Right cardiac atrium (tissue), 5 donors: ENCODE results near the gene APOA1. TPM values are rescaled to one million over a fixed set of nuclear protein-coding genes. Genes with fewer than 3 reads are reported as not detected.
A peak's percentile ranks its signal among the peaks of the same experiment; 100 is the strongest.
"Not testable (repeated sequence)": the region's sequence is repeated elsewhere in the genome, so short reads cannot be mapped to it uniquely, and the experiment has no call there.

Experiments used
- ATAC-seq, 2 donors: fragments of 200-7000 bp; cut with Tn5 transposase; one replicate each; pipeline versions ENCODE4 v1.8.0 to v1.9.1; 2020; ENCODE audit warnings: moderate library complexity in 2 of 2, mild to moderate bottlenecking in 1 of 2
- DNase-seq, 3 donors: peaks; one replicate each; pipeline ENCODE4 v3.0.0-alpha.2; 2020
- H3K27ac ChIP-seq: one replicate; pipeline ENCODE4 v1.5.1; 2013; ENCODE audit warnings: mild to moderate bottlenecking, low read length, control low read depth, moderate library complexity
- H3K27me3 ChIP-seq: one replicate; pipeline ENCODE4 v1.6.1; 2013; ENCODE audit not compliant: control insufficient read depth, insufficient read depth
- H3K4me1 ChIP-seq: one replicate; pipeline ENCODE4 v1.6.1; 2013; ENCODE audit warnings: low read length; ENCODE audit not compliant: control insufficient read depth, insufficient read depth
- H3K4me3 ChIP-seq: one replicate; pipeline ENCODE4 v1.5.1; 2013; ENCODE audit warnings: low read length, control low read depth
- H3K9me3 ChIP-seq: one replicate; pipeline ENCODE4 v1.6.1; 2013; ENCODE audit warnings: low read length; ENCODE audit not compliant: control insufficient read depth
- WGBS: extraction: QIAGEN DNeasy Blood & Tissue Kit; methylation state at CpG from one replicate; pipeline ENCODE4 v1.1.7; 2013; 5-methylcytosine and 5-hydroxymethylcytosine counted together
- intact Hi-C, 4 donors: fragments of 100-400 bp; cut with DNase I; formaldehyde crosslinking; loops; one replicate each; pipeline versions ENCODE4 v1.11.0 to v1.14.0; 2022 to 2023
- polyA plus RNA-seq: library from polyadenylated mRNA; stranded (reverse); fragments of 200-250 nt; gene quantifications from one replicate; pipeline ENCODE4 v1.2.3, GENCODE V29; 2013
- total RNA-seq, 4 donors: library from RNA; stranded (reverse); fragmentation: NEBNext Ultra II Directional; extraction: Animal tissue kit (Norgen Biotek cat#: 25700); gene quantifications; one replicate each; pipeline ENCODE4 v1.2.1, GENCODE V29; 2021
- donor health status: healthy with polysubstance abuse.
- donor health status: DM: no; HTN: yes; CAD: no.
- donor health status: DM: no; HTN: no; CAD: no.
- donor health status: DM: no; HTN: yes; CAD: no; lungs with severe emphysema.
- donor health status: DM: yes; HTN: yes; CAD: no.

The APOA1 gene
- total and polyA plus RNA-seq, 5 donors = 5.2 to 43.0 (median 6.2) TPM

DNA sequence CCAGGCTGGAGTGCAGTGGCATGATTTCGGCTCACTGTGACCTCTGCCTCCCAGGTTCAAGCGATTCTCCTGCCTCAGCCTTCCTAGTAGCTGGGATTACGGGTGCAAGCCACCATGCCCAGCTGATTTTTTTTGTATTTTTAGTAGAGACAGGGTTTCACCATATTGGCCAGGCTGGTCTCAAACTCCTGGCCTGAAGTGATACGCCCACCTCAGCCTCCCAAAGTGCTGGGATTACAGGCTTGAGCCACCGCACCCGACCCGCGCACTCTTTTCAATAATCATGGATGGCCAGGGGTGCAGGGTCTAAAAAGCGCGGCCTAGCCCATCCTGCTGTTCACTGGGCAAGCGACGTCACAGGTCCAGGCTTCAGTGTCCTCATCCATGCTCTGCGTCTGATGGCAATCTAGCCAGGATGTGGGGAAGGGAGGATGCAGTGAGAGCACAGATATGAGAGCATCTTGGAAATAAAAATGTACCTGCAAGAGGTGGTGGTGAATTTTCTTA is 2.8 kb downstream of the APOA1 start:
- not testable (repeated sequence) for H3K4me3 ChIP-seq, H3K27ac ChIP-seq, H3K9me3 ChIP-seq, H3K4me1 ChIP-seq, H3K27me3 ChIP-seq, DNase-seq, ATAC-seq
- 77% methylated on average over 13 of the region's 13 CpGs for WGBS
- intact Hi-C loops = loop anchor here in 3 of 4 donors (5.0 kb wide), 1 partner anchor 42 kb away; the partner anchor contains the start of gene APOA5 (in 3 of the 3)

DNA sequence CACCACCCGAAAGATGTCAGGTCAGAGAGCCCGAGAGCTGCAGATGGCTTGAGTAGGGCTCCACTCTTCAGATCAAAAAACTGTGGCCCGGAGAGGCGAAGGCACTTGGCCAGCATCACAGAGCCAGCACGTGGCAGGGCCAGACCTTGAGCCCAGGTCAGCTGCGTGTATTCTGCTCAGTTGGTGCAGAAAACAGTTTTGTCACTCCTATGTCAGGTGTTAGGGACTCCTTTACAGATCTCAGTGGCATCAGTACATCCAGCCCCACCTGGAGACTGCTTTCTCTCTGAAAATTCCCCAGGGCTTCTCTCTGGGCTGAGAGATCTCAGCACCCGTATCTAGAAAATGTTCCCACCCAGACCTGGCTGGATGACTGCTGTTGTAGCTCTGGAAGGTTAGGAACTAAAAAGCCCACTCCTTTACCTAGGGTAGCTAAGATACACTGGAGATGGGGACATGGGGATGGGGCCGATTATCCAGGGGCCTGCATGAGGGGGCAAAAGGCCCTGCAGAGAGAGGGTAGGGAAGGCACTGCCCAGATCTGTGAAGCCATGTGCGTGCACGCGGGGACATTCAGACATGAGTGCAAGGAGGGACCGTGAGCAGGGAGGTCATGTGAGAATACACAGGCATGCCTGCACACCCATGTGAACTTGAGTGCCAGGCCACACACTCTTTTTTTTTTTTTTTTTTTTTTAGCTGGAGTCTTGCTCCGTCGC is 3.4 kb downstream of the APOA1 start:
- H3K4me3 ChIP-seq = no peak overlapping the region
- peaks cover 3% of the 10 kb centered on the region for H3K4me1 ChIP-seq
- 91% methylated on average over 14 of the region's 14 CpGs for WGBS
- no peak overlapping the region for H3K27ac ChIP-seq
- ATAC-seq = no peak
- intact Hi-C loops = no loop called here
- H3K9me3 ChIP-seq = no peaks in the 10 kb centered on the region
- H3K27me3 ChIP-seq = no peaks in the 10 kb centered on the region
- peak in 1 of 3 donors; percentile 54 for DNase-seq

DNA sequence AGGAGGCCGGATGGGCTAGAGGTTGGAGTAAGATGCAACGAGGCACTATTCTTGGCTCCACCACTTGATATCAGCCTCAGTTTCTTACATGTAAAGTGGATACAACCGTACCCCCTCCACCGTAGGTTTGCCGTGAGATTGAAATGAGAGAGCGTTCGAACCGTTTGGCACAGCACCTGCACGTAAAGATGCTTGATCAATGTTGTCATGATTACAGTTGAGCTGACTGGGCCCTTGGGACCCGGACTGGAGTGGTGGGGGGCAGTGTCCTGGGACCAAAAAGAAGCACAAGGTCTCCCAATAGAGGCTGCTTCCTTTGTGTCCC is 4.0 kb downstream of the APOA1 start:
- Histone ChIP-seq H3K27me3 (no peaks in the 10 kb centered on the region), H3K27ac (no peak overlapping the region), H3K4me1 (peaks cover 3% of the 10 kb centered on the region), H3K9me3 (no peaks in the 10 kb centered on the region), H3K4me3 (no peak overlapping the region)
- intact Hi-C loops = no loop called here
- no peak for DNase-seq
- no peak for ATAC-seq
- WGBS = 92% methylated on average over 10 of the region's 10 CpGs

DNA sequence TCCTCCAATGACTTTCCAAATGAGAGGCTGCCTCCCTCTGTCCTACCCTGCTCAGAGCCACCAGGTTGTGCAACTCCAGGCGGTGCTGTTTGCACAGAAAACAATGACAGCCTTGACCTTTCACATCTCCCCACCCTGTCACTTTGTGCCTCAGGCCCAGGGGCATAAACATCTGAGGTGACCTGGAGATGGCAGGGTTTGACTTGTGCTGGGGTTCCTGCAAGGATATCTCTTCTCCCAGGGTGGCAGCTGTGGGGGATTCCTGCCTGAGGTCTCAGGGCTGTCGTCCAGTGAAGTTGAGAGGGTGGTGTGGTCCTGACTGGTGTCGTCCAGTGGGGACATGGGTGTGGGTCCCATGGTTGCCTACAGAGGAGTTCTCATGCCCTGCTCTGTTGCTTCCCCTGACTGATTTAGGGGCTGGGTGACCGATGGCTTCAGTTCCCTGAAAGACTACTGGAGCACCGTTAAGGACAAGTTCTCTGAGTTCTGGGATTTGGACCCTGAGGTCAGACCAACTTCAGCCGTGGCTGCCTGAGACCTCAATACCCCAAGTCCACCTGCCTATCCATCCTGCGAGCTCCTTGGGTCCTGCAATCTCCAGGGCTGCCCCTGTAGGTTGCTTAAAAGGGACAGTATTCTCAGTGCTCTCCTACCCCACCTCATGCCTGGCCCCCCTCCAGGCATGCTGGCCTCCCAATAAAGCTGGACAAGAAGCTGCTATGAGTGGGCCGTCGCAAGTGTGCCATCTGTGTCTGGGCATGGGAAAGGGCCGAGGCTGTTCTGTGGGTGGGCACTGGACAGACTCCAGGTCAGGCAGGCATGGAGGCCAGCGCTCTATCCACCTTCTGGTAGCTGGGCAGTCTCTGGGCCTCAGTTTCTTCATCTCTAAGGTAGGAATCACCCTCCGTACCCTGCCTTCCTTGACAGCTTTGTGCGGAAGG is 4.8 kb downstream of the APOA1 start:
- ATAC-seq (no peak), DNase-seq (peak in 1 of 3 donors; percentile 39)
- Histone ChIP-seq H3K4me3 (no peak overlapping the region), H3K27me3 (no peaks in the 10 kb centered on the region), H3K27ac (no peak overlapping the region), H3K4me1 (peaks cover 3% of the 10 kb centered on the region), H3K9me3 (no peaks in the 10 kb centered on the region)
- WGBS = 77% methylated on average over 13 of the region's 13 CpGs
- intact Hi-C loops = no loop called here

DNA sequence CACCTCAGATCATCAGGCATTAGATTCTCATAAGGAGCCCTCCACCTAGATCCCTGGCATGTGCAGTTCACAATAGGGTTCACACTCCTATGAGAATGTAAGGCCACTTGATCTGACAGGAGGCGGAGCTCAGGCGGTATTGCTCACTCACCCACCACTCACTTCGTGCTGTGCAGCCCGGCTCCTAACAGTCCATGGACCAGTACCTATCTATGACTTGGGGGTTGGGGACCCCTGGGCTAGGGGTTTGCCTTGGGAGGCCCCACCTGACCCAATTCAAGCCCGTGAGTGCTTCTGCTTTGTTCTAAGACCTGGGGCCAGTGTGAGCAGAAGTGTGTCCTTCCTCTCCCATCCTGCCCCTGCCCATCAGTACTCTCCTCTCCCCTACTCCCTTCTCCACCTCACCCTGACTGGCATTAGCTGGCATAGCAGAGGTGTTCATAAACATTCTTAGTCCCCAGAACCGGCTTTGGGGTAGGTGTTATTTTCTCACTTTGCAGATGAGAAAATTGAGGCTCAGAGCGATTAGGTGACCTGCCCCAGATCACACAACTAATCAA is 5.6 kb downstream of the APOA1 start:
- ATAC-seq (no peak), DNase-seq (no peak)
- intact Hi-C loops = no loop called here
- H3K9me3 ChIP-seq = no peaks in the 10 kb centered on the region
- WGBS = 95% methylated on average over 7 of the region's 7 CpGs
- no peak overlapping the region for H3K4me3 ChIP-seq
- no peaks in the 10 kb centered on the region for H3K4me1 ChIP-seq
- no peaks in the 10 kb centered on the region for H3K27me3 ChIP-seq
- no peak overlapping the region for H3K27ac ChIP-seq

DNA sequence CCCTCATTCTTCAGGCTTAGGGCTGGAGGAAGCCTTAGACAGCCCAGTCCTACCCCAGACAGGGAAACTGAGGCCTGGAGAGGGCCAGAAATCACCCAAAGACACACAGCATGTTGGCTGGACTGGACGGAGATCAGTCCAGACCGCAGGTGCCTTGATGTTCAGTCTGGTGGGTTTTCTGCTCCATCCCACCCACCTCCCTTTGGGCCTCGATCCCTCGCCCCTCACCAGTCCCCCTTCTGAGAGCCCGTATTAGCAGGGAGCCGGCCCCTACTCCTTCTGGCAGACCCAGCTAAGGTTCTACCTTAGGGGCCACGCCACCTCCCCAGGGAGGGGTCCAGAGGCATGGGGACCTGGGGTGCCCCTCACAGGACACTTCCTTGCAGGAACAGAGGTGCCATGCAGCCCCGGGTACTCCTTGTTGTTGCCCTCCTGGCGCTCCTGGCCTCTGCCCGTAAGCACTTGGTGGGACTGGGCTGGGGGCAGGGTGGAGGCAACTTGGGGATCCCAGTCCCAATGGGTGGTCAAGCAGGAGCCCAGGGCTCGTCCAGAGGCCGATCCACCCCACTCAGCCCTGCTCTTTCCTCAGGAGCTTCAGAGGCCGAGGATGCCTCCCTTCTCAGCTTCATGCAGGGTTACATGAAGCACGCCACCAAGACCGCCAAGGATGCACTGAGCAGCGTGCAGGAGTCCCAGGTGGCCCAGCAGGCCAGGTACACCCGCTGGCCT is 7.1 kb downstream of the APOA1 start:
- Histone ChIP-seq H3K27ac (no peak overlapping the region), H3K4me3 (no peak overlapping the region), H3K9me3 (no peaks in the 10 kb centered on the region), H3K27me3 (no peaks in the 10 kb centered on the region), H3K4me1 (no peaks in the 10 kb centered on the region)
- no peak for ATAC-seq
- intact Hi-C loops = no loop called here
- WGBS = 97% methylated on average over 17 of the region's 17 CpGs
- peak in 1 of 3 donors; percentile 36 for DNase-seq

DNA sequence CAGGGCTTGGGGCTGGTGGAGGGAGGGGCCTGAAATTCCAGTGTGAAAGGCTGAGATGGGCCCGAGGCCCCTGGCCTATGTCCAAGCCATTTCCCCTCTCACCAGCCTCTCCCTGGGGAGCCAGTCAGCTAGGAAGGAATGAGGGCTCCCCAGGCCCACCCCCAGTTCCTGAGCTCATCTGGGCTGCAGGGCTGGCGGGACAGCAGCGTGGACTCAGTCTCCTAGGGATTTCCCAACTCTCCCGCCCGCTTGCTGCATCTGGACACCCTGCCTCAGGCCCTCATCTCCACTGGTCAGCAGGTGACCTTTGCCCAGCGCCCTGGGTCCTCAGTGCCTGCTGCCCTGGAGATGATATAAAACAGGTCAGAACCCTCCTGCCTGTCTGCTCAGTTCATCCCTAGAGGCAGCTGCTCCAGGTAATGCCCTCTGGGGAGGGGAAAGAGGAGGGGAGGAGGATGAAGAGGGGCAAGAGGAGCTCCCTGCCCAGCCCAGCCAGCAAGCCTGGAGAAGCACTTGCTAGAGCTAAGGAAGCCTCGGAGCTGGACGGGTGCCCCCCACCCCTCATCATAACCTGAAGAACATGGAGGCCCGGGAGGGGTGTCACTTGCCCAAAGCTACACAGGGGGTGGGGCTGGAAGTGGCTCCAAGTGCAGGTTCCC is 7.8 kb downstream of the APOA1 start, which contains the start of gene APOC3:
Gene APOC3 (plus strand): TSS at position 383 of the 659 bp plus-strand sequence. CDS start 676 bp downstream, outside the sequence.
- intact Hi-C loops = no loop called here
- 73% methylated on average over 9 of the region's 9 CpGs for WGBS
- Histone ChIP-seq H3K4me3 (no peak within 1 kb of the TSS), H3K27ac (no peak within 1 kb of the TSS), H3K4me1 (no peaks in the 10 kb centered on the region), H3K27me3 (no peaks in the 10 kb centered on the region), H3K9me3 (no peaks in the 10 kb centered on the region)
- DNase-seq (no peak), ATAC-seq (no peak)

DNA sequence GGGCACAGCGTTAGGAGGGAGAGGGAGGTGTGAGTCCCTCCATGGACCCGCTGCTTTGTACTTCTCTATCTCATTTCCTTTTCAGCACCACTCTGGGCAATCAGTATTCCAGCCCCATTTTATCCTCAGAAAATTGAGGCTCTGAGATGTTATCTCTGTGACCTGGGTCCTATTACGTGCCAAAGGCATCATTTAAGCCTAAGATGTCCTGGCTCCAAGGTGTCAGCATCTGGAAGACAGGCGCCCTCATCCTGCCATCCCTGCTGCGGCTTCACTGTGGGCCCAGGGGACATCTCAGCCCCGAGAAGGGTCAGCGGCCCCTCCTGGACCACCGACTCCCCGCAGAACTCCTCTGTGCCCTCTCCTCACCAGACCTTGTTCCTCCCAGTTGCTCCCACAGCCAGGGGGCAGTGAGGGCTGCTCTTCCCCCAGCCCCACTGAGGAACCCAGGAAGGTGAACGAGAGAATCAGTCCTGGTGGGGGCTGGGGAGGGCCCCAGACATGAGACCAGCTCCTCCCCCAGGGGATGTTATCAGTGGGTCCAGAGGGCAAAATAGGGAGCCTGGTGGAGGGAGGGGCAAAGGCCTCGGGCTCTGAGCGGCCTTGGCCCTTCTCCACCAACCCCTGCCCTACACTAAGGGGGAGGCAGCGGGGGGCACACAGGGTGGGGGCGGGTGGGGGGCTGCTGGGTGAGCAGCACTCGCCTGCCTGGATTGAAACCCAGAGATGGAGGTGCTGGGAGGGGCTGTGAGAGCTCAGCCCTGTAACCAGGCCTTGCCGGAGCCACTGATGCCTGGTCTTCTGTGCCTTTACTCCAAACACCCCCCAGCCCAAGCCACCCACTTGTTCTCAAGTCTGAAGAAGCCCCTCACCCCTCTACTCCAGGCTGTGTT is 8.5 kb downstream of the APOA1 start:
- Histone ChIP-seq H3K9me3 (no peaks in the 10 kb centered on the region), H3K27me3 (no peaks in the 10 kb centered on the region), H3K4me1 (no peaks in the 10 kb centered on the region), H3K27ac (no peak overlapping the region), H3K4me3 (no peak overlapping the region)
- WGBS = 63% methylated on average over 16 of the region's 16 CpGs
- DNase-seq (no peak), ATAC-seq (no peak)
- intact Hi-C loops = no loop called here

DNA sequence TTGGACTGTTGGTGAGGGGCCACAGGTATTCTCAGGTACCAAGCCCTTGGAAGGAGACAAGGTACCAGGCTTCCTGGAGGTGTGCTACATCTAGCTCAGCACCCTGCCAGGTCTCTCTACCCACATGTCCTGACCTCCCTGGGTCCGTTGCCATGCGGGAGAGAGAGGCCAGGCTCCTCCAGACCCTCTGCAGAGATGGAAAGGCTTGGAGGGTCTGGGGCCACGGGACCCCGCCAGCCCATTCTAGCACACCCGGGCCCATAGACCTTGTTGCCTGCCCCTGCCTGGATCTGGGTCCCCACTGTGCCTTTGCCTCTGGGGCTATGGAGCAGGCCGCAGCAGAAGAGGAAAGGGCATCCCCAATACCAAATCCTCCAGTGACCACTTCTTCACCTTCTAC is 10.0 kb downstream of the APOA1 start:
- ATAC-seq (no peak), DNase-seq (no peak)
- no peak overlapping the region for H3K27ac ChIP-seq
- no peak overlapping the region for H3K4me3 ChIP-seq
- H3K27me3 ChIP-seq = no peaks in the 10 kb centered on the region
- no peaks in the 10 kb centered on the region for H3K9me3 ChIP-seq
- no peaks in the 10 kb centered on the region for H3K4me1 ChIP-seq
- 94% methylated on average over 6 of the region's 6 CpGs for WGBS
- intact Hi-C loops = no loop called here
